Adrenal gland (tissue), 12 donors: ENCODE measurements around the gene NIPAL4. TPM values are rescaled to one million over a fixed set of nuclear protein-coding genes. Genes with fewer than 3 reads are reported as not detected.
A peak's percentile ranks its signal among the peaks of the same experiment; 100 is the strongest.

Source experiments
- DNase-seq, 7 donors: peaks; one replicate each; pipeline ENCODE4 v3.0.0-alpha.2; 2019 to 2020
- H3K27ac ChIP-seq, 5 donors: fragments of 200-600 bp; sonication (generic) in 4 of 5; 1 replicate in 3 of 5; 2 replicates in 2 of 5; pipeline versions ENCODE4 v1.5.1 to v1.8.0; 2016 to 2020; ENCODE audit warnings: mild to moderate bottlenecking in 1 of 5
- H3K27me3 ChIP-seq: fragments of 200-600 bp; 2 replicates; pipeline ENCODE4 v1.8.0; 2021
- H3K36me3 ChIP-seq, 2 donors: fragments of 200-600 bp; replicated peaks in 1 of 2; 1 replicate in 1 of 2; 2 replicates in 1 of 2; pipeline versions ENCODE4 v1.5.1 to v1.8.0; 2018 to 2022
- H3K4me1 ChIP-seq, 2 donors: fragments of 200-600 bp; replicated peaks in 1 of 2; 1 replicate in 1 of 2; 2 replicates in 1 of 2; pipeline versions ENCODE4 v1.5.1 to v1.8.0; 2018 to 2021
- H3K4me3 ChIP-seq, 4 donors: fragments of 200-600 bp; sonication (generic) in 3 of 4; one replicate each; pipeline ENCODE4 v1.5.1; 2016 to 2018
- H3K9me3 ChIP-seq, 3 donors: fragments of 200-600 bp; sonication (generic) in 1 of 3; replicated peaks in 1 of 3; 1 replicate in 2 of 3; 2 replicates in 1 of 3; pipeline versions ENCODE4 v1.5.1 to v1.8.0; 2016 to 2021
- CTCF ChIP-seq, 6 experiments: fragments of 450-650 bp in 4 of 6; fragments of 200-600 bp in 2 of 6; sonication (generic) in 1 of 6; IDR thresholded peaks; 1 replicate in 5 of 6; 2 replicates in 1 of 6; pipeline versions ENCODE4 v1.5.1 to v1.8.0; 2016 to 2021; ENCODE audit warnings: antibody characterized with exemption in 6 of 6, mild to moderate bottlenecking in 2 of 6, moderate library complexity in 1 of 6
- POLR2A ChIP-seq, 2 donors: fragments of 450-650 bp; IDR thresholded peaks; one replicate each; pipeline ENCODE4 v1.6.1; 2017; ENCODE audit warnings: antibody characterized with exemption in 2 of 2, mild to moderate bottlenecking in 2 of 2, moderate library complexity in 1 of 2
- WGBS, 4 donors: extraction: QIAGEN DNeasy Blood & Tissue Kit in 2 of 4; methylation state at CpG; one replicate each; pipeline versions ENCODE4 v1.1.5 to v1.1.7; 2013 to 2017; 5-methylcytosine and 5-hydroxymethylcytosine counted together
- intact Hi-C, 2 donors: fragments of 100-400 bp; cut with DNase I; formaldehyde crosslinking; loops; one replicate each; pipeline versions ENCODE4 v1.14.1 to v1.15.0; 2022 to 2023
- polyA plus RNA-seq, 3 donors: library from polyadenylated mRNA; stranded (reverse); fragments of 200-250 nt in 2 of 3; fragments of 350-450 nt in 1 of 3; fragmentation: Illumina TruSeq in 1 of 3; extraction: RNeasy Lipid Tissue Mini Kit (QIAGEN cat#74804) in 1 of 3; gene quantifications; one replicate each; pipeline ENCODE4 v1.2.3, GENCODE V29; 2013 to 2014
- total RNA-seq, 9 donors: library from RNA; depleted of rRNA in 4 of 9; stranded (reverse); fragments of >200 nt in 4 of 9; fragments of 120-200 nt in 1 of 9; fragmentation: NEBNext Ultra II Directional in 1 of 9; extraction: Animal tissue kit (Norgen Biotek cat#: 25700) in 1 of 9; gene quantifications; one replicate each; pipeline versions ENCODE4 v1.1.0 to v1.2.4, GENCODE V29; 2013 to 2023
- donor health status: healthy with polysubstance abuse.
- donor health status: Bipolar disorder and iron deficiency.
- donor health status: DM: yes; HTN: yes; CAD: no.
- donor health status: DM: no; HTN: no; CAD: no.
- donor health status: DM: no; HTN: no; CAD: no.
- donor health status: DM: yes; HTN: yes; CAD: no.

The NIPAL4 gene
- total and polyA plus RNA-seq, 12 donors, result 0.08 to 0.20 (median 0.12) TPM; not detected in 8

- Histone ChIP-seq H3K4me3 (no peak overlapping the region), H3K9me3 (no peaks in the 10 kb centered on the region), H3K27ac (peak overlapping the region in 1 of 5 donors; percentile 81), H3K27me3 (no peaks in the 10 kb centered on the region), H3K4me1 (peaks cover 26 to 54% of the 10 kb centered on the region in 2 donors), H3K36me3 (no peaks in the 10 kb centered on the region)
- DNase-seq, result no peak
- intact Hi-C loops, result no loop called here
- 85 to 90% (median 87%) methylated on average over 8 of the region's 8 CpGs for WGBS, 4 donors
- TF ChIP-seq CTCF (IDR thresholded peaks at IDR 0.05) (no peak), POLR2A (IDR thresholded peaks at IDR 0.05) (no peak)
These were observed 53.2 kb downstream of the NIPAL4 start for GRCh38 chr5:157513182-157513581.

- peaks cover 26 to 54% of the 10 kb centered on the region in 2 donors for H3K4me1 ChIP-seq
- no peaks in the 10 kb centered on the region for H3K27me3 ChIP-seq
- TF ChIP-seq CTCF (IDR thresholded peaks at IDR 0.05) (no peak), POLR2A (IDR thresholded peaks at IDR 0.05) (no peak)
- no peaks in the 10 kb centered on the region for H3K36me3 ChIP-seq
- H3K27ac ChIP-seq, result peak overlapping the region in 1 of 5 donors; percentile 22
- intact Hi-C loops, result no loop called here
- no peaks in the 10 kb centered on the region for H3K9me3 ChIP-seq
- WGBS, 4 donors, result 92 to 100% (median 97%) methylated on average over 2 of the region's 2 CpGs
- H3K4me3 ChIP-seq, result no peak overlapping the region
- no peak for DNase-seq
These were observed 55.0 kb downstream of the NIPAL4 start for GRCh38 chr5:157514974-157515373.

- DNase-seq, result peak; percentile 58 to 88 (median 83)
- Histone ChIP-seq H3K27ac (peak overlapping the region; percentile 61 to 89 (median 86)), H3K9me3 (no peaks in the 10 kb centered on the region), H3K4me1 (peaks cover 24 to 51% of the 10 kb centered on the region in 2 donors), H3K36me3 (no peaks in the 10 kb centered on the region), H3K27me3 (no peaks in the 10 kb centered on the region), H3K4me3 (no peak overlapping the region)
- intact Hi-C loops, result no loop called here
- 19 to 40% (median 31%) methylated on average over 3 of the region's 3 CpGs for WGBS, 4 donors
- TF ChIP-seq POLR2A (IDR thresholded peaks at IDR 0.05) (peak in 1 of 2 donors; percentile 58), CTCF (IDR thresholded peaks at IDR 0.05) (no peak)
These were observed 56.0 kb downstream of the NIPAL4 start for GRCh38 chr5:157516006-157516405.

GRCh38 chr5:157516626-157517325, 56.8 kb downstream of the NIPAL4 start:
- peaks cover 19 to 50% of the 10 kb centered on the region in 2 donors for H3K4me1 ChIP-seq
- TF ChIP-seq POLR2A (IDR thresholded peaks at IDR 0.05) (peak in 1 of 2 donors; percentile 62), CTCF (IDR thresholded peaks at IDR 0.05) (no peak)
- intact Hi-C loops, result no loop called here
- no peaks in the 10 kb centered on the region for H3K36me3 ChIP-seq
- DNase-seq, result peak; percentile 77 to 96 (median 91)
- no peaks in the 10 kb centered on the region for H3K9me3 ChIP-seq
- H3K27me3 ChIP-seq, result no peaks in the 10 kb centered on the region
- peak overlapping the region; percentile 61 to 89 (median 86) for H3K27ac ChIP-seq
- 18 to 35% (median 27%) methylated on average over 5 of the region's 5 CpGs for WGBS, 4 donors
- no peak overlapping the region for H3K4me3 ChIP-seq
